ENCODE data around the gene NRCAM.

The NRCAM gene

DNA sequence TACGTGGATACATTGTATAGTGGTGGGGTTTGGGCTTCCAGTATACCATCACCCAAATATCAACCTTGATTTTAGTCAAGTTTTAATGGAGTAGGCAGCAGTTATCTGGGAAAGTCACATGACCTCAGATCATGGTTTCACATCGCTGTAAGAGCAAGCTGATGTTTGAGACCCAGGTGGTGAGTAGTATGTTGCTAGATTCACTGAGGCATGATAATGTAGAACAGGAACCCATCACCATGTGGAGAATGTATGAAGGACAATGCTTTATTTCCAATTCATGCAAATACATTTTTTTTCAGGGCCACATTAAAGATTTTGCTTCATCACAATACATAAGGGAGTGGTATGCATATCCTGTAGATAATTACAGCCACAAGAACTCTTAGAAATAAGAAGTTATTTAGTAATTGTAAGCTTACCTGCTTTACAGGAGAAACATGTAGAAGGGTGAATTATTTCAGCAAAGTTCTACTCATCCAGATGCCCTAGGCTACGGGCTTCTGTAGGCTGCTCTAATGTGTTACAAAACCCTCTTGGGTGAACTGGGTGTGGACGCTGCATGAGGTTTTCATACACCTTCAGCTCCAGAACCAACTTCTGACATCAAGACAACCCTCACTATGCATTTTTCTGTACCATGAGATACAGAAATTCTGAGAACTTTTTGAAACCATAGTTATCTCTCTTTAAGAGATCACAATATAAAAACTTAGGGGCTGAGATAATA lies 298.5 kb downstream of the NRCAM start:
- H3K27me3 ChIP-seq (ENCODE audit: insufficient read depth, low read length), result no peaks in the 10 kb centered on the region
- H3K36me3 ChIP-seq (ENCODE audit: insufficient read depth, low read length), result no peaks in the 10 kb centered on the region
- H2AFZ ChIP-seq (ENCODE audit: low read length, unreplicated experiment), result no peak overlapping the region
- no peaks in the 10 kb centered on the region for H3K79me2 ChIP-seq (ENCODE audit: control insufficient read depth, insufficient read depth, low read length, unreplicated experiment)
- no peak overlapping the region for H3K4me3 ChIP-seq (ENCODE audit: low read depth, low read length)
- H3K4me1 ChIP-seq (ENCODE audit: control insufficient read depth, insufficient read depth, low read length, unreplicated experiment), result no peaks in the 10 kb centered on the region
- no peak overlapping the region for H3K27ac ChIP-seq (ENCODE audit: low read depth, low read length)

DNA sequence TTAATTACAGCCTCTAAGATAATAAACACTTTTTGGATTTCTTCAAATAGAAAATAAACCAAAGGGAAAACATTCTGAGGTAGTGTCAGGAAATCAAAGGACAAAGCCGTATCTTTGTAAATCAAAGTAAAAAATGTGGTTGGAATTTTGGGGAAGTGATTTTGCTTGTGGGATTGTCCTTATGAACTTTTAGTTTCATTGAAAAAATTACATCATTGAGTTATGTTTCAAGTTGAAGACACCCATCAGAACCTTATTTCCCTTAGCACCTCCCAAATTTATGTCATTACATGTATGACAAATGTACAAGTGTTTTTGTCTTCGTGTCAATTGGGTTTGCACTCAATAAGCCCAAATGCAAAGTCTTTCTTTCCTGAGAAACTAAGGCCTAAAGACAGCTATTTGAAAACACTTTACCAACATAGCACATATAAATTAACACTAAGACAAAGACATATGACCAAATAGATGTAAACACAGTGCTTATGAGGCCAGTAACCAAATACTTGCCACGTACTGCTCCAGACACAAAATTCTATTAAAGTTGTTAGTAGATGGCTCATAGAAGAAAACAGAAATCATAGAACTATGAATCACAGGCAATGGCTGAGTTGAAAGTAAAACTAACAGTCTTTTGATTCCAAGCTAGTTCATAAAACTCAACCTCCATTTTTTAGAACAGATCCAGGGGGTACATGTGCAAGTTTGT lies 299.2 kb downstream of the NRCAM start:
- Histone ChIP-seq H3K79me2 (ENCODE audit: control insufficient read depth, insufficient read depth, low read length, unreplicated experiment) (no peaks in the 10 kb centered on the region), H3K36me3 (ENCODE audit: insufficient read depth, low read length) (no peaks in the 10 kb centered on the region), H2AFZ (ENCODE audit: low read length, unreplicated experiment) (no peak overlapping the region), H3K4me3 (ENCODE audit: low read depth, low read length) (no peak overlapping the region), H3K4me1 (ENCODE audit: control insufficient read depth, insufficient read depth, low read length, unreplicated experiment) (no peaks in the 10 kb centered on the region), H3K27ac (ENCODE audit: low read depth, low read length) (no peak overlapping the region), H3K27me3 (ENCODE audit: insufficient read depth, low read length) (no peaks in the 10 kb centered on the region)

DNA sequence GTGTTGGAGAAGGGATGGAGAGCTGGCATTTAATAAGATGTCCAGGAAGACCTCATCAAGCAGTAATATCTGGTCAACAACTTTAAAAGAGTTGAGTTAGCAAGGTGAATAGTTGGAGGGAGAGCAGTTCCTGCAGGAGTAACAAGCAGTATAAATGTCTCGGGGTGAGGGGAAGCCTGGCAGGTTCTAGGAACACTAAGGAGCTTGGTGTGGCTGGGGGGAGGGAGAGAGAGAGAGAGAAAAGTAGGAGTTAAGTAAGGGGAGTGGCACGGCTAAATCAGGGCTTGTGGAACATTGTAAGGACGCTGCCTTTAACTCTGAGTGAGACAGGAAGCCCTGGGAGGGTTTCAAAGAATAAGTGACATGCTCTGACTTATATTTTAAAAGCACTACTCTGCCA lies 304.0 kb downstream of the NRCAM start:
- H3K27ac ChIP-seq (ENCODE audit: low read depth, low read length), result no peak overlapping the region
- H3K79me2 ChIP-seq (ENCODE audit: control insufficient read depth, insufficient read depth, low read length, unreplicated experiment), result no peaks in the 10 kb centered on the region
- no peaks in the 10 kb centered on the region for H3K36me3 ChIP-seq (ENCODE audit: insufficient read depth, low read length)
- H3K27me3 ChIP-seq (ENCODE audit: insufficient read depth, low read length), result no peaks in the 10 kb centered on the region
- no peak overlapping the region for H3K4me3 ChIP-seq (ENCODE audit: low read depth, low read length)
- no peak overlapping the region for H2AFZ ChIP-seq (ENCODE audit: low read length, unreplicated experiment)
- H3K4me1 ChIP-seq (ENCODE audit: control insufficient read depth, insufficient read depth, low read length, unreplicated experiment), result no peaks in the 10 kb centered on the region

DNA sequence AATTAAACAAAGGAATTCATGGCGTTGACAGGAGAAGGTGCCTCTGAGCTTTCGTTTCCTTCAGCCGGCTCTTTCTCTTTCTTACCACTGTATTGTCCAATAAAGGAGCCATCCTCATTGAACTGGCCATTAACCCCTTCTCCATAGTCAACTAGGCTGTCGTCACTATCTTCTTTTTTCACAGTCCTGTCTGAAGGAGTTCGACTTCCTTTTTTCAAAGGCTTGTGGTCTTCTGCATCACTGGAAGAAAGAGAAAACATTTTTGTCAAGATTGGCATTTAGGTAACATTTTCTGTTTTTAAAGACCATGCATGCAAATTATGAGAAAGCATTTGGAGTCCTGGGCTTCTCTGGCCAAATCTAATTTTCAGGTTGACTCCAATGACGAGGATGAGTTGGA lies 306.3 kb downstream of the NRCAM start:
- Histone ChIP-seq H3K27ac (ENCODE audit: low read depth, low read length) (no peak overlapping the region), H3K4me3 (ENCODE audit: low read depth, low read length) (no peak overlapping the region), H2AFZ (ENCODE audit: low read length, unreplicated experiment) (no peak overlapping the region), H3K79me2 (ENCODE audit: control insufficient read depth, insufficient read depth, low read length, unreplicated experiment) (no peaks in the 10 kb centered on the region), H3K36me3 (ENCODE audit: insufficient read depth, low read length) (no peaks in the 10 kb centered on the region), H3K27me3 (ENCODE audit: insufficient read depth, low read length) (no peaks in the 10 kb centered on the region), H3K4me1 (ENCODE audit: control insufficient read depth, insufficient read depth, low read length, unreplicated experiment) (no peaks in the 10 kb centered on the region)

DNA sequence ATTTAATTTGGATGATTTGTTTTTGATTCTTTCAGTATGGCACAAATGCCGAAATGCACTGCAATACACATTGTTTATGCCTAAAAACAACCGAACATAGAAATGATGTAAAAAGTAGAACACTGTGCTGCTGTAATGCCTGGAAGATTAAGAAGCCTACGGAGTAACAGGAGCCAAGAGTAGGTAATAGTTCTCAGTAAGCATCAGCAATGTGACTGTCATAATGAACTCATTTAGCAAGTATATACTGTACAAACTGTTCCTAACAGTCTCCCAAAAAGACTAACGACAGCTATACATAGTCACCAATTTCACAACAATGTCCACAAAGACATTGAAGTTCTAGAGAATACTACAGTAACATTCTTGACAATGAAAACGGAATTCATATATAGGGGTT lies 307.1 kb downstream of the NRCAM start:
- Histone ChIP-seq H3K79me2 (ENCODE audit: control insufficient read depth, insufficient read depth, low read length, unreplicated experiment) (no peaks in the 10 kb centered on the region), H2AFZ (ENCODE audit: low read length, unreplicated experiment) (no peak overlapping the region), H3K36me3 (ENCODE audit: insufficient read depth, low read length) (no peaks in the 10 kb centered on the region), H3K4me3 (ENCODE audit: low read depth, low read length) (no peak overlapping the region), H3K4me1 (ENCODE audit: control insufficient read depth, insufficient read depth, low read length, unreplicated experiment) (no peaks in the 10 kb centered on the region), H3K27ac (ENCODE audit: low read depth, low read length) (no peak overlapping the region), H3K27me3 (ENCODE audit: insufficient read depth, low read length) (no peaks in the 10 kb centered on the region)

DNA sequence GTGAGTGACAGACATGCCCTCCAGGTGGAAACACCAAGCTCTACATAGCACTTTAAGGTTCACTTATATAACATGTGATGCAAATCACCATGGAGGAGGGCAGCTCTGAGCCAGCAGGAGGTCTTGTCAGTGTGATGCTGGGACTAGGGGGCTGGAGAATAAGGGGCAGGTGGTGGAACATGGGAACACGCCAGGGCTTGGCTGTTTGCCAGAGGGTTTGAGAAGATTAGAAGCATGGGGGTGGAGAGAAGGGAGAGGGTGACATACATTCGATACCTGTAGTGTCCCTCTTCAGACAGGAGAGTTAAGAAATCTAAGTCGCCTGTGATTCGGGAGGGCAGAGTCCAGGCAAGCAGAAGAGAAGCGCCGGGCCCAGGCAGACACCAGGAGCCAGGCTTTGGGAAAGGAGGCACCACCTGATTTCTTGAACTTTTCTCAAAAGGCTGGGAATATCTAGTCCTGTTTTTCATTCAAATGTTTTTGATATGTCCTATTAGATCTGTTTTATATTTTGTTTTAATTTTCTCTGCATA lies 309.1 kb downstream of the NRCAM start:
- H2AFZ ChIP-seq (ENCODE audit: low read length, unreplicated experiment), result no peak overlapping the region
- H3K4me1 ChIP-seq (ENCODE audit: control insufficient read depth, insufficient read depth, low read length, unreplicated experiment), result no peaks in the 10 kb centered on the region

DNA sequence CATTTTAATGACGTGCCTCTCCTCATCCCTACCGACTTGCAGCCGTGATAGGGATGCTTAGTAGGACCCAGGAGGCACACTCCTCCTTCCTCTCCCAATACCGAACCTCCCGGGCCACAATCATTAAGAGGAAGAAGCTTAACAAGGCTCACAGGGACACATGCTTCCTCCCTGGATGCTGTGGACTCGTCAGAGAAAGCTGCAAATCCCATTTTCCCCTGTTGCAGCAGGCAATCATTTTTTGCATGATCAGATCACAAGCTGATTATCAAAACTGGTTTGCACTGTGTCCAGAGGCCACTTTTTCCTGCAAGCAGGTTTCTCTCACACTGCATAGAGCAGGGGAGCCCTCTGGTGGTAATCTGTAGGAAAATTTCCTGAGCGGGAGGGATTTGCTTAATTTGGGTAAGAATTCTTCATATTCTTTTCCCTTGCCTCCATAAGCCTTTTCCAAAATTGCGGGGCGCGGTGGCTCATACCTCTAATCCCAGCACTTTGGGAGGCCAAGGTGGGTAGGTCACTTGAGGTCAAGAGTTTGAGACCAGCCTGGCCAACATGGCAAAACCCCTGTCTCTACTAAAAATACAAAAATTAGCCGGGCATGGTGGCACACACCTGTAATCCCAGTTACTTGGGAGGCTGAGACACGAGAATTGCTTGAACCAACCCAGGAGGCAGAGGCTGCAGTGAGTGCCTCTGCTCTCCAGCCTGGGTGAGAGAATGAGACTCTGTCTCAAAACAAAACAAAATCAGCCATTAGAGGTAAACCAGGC lies 310.0 kb downstream of the NRCAM start:
- Histone ChIP-seq H3K27ac (ENCODE audit: low read depth, low read length) (no peak overlapping the region), H3K79me2 (ENCODE audit: control insufficient read depth, insufficient read depth, low read length, unreplicated experiment) (no peaks in the 10 kb centered on the region), H3K4me1 (ENCODE audit: control insufficient read depth, insufficient read depth, low read length, unreplicated experiment) (no peaks in the 10 kb centered on the region), H3K4me3 (ENCODE audit: low read depth, low read length) (no peak overlapping the region), H2AFZ (ENCODE audit: low read length, unreplicated experiment) (no peak overlapping the region), H3K36me3 (ENCODE audit: insufficient read depth, low read length) (no peaks in the 10 kb centered on the region), H3K27me3 (ENCODE audit: insufficient read depth, low read length) (no peaks in the 10 kb centered on the region)

More for the DNA sequence above, 309.1 kb downstream of the NRCAM start:
- H3K79me2 ChIP-seq (ENCODE audit: control insufficient read depth, insufficient read depth, low read length, unreplicated experiment), result no peaks in the 10 kb centered on the region
- no peaks in the 10 kb centered on the region for H3K27me3 ChIP-seq (ENCODE audit: insufficient read depth, low read length)
- H3K4me3 ChIP-seq (ENCODE audit: low read depth, low read length), result no peak overlapping the region
- no peak overlapping the region for H3K27ac ChIP-seq (ENCODE audit: low read depth, low read length)
- H3K36me3 ChIP-seq (ENCODE audit: insufficient read depth, low read length), result no peaks in the 10 kb centered on the region

DNA sequence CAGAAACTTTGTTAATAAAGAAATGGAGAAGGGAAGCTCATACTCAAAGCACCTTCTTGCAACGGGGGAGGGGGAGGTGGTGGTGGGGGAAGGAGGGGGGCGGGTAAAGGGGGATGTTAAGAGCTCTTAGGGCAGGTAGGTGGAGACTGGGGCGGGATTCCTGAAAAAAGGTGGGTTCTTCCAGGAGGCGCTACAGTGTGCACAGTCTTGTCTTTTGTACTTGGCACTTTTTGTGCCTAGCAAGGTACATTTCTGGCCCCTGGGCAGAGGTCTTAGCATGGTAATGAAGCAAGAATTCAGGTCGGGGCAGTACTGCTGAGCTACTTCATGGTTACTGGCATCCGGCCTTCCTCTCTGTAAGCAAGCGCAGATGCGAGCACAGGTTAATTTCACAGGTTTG lies 310.8 kb downstream of the NRCAM start:
- Histone ChIP-seq H3K27me3 (ENCODE audit: insufficient read depth, low read length) (no peaks in the 10 kb centered on the region), H3K79me2 (ENCODE audit: control insufficient read depth, insufficient read depth, low read length, unreplicated experiment) (no peaks in the 10 kb centered on the region), H2AFZ (ENCODE audit: low read length, unreplicated experiment) (no peak overlapping the region), H3K36me3 (ENCODE audit: insufficient read depth, low read length) (no peaks in the 10 kb centered on the region), H3K4me3 (ENCODE audit: low read depth, low read length) (no peak overlapping the region), H3K27ac (ENCODE audit: low read depth, low read length) (no peak overlapping the region), H3K4me1 (ENCODE audit: control insufficient read depth, insufficient read depth, low read length, unreplicated experiment) (no peaks in the 10 kb centered on the region)

DNA sequence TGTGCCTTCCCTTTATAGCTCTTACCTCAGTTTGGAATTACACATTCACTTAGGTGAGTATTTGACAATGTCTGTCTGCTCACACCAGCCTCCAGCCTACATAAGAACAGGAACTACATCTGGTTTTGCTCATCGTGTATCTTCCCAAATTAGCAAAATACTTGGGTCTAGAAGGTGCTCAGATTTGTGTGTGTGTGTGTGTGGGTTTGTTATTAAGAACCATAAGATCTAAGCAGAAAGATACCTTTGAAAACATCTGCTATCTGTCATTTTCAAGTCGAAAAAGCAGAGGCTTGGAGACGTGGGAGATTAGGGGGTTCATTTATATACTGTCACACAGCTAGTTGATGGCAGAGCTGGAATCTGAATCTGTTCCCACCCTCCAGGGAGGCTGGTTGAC lies 311.3 kb downstream of the NRCAM start:
- Histone ChIP-seq H3K79me2 (ENCODE audit: control insufficient read depth, insufficient read depth, low read length, unreplicated experiment) (no peaks in the 10 kb centered on the region), H3K4me3 (ENCODE audit: low read depth, low read length) (no peak overlapping the region), H3K27ac (ENCODE audit: low read depth, low read length) (no peak overlapping the region), H3K36me3 (ENCODE audit: insufficient read depth, low read length) (no peaks in the 10 kb centered on the region), H2AFZ (ENCODE audit: low read length, unreplicated experiment) (no peak overlapping the region), H3K4me1 (ENCODE audit: control insufficient read depth, insufficient read depth, low read length, unreplicated experiment) (no peaks in the 10 kb centered on the region), H3K27me3 (ENCODE audit: insufficient read depth, low read length) (no peaks in the 10 kb centered on the region)

DNA sequence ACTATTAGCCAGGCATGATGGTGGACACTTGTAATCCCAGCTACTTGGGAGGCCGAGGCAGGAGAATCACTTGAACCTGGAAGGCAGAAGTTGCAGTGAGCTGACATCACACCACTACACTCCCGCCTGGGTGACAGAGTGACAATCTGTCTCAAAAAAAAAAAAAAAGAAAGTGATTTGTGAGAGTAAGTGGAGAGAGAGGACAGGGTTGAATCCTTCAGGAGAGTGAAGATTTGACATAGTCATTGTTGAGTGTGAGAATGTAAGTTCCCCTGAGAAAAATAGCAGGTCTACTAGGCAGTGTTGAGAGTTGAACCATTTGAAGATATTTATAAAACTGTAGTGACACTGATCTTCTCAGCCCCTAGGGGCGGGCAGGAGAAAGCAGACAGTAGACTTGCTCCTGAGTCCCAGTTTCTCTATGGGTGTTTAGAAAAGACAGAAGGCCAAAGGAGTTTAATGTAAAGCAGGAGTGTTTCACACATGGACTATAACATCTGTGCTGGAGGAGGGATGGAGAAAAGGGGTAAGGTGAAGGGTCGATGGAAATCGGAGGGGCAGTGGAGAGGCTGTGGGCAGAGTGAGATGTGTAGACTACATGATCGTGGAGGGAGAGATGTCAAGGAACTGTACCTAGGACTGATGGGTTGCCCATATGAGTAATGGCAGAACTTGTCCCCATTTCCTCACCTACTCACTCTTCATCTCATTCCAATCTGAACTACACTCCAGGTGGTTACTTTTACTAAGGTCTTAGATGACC lies 312.4 kb downstream of the NRCAM start:
- Histone ChIP-seq H3K4me3 (ENCODE audit: low read depth, low read length) (no peak overlapping the region), H3K27ac (ENCODE audit: low read depth, low read length) (no peak overlapping the region), H2AFZ (ENCODE audit: low read length, unreplicated experiment) (no peak overlapping the region)

More for the DNA sequence above, 312.4 kb downstream of the NRCAM start:
- Histone ChIP-seq H3K36me3 (ENCODE audit: insufficient read depth, low read length) (no peaks in the 10 kb centered on the region), H3K4me1 (ENCODE audit: control insufficient read depth, insufficient read depth, low read length, unreplicated experiment) (no peaks in the 10 kb centered on the region), H3K27me3 (ENCODE audit: insufficient read depth, low read length) (no peaks in the 10 kb centered on the region), H3K79me2 (ENCODE audit: control insufficient read depth, insufficient read depth, low read length, unreplicated experiment) (no peaks in the 10 kb centered on the region)
